WTC11 (cell line): ENCODE results near the gene BANF2.

Experiments
- AFF4 ChIP-seq: sonication (generic); formaldehyde crosslinking; IDR thresholded peaks from 2 replicates; pipeline ENCODE4 v1.8.1; 2023; ENCODE audit warnings: mild to moderate bottlenecking, missing genetic modification reagents, borderline replicate concordance
- JUN ChIP-seq: sonication (generic); formaldehyde crosslinking; IDR thresholded peaks from 2 replicates; pipeline ENCODE4 v1.8.0; 2023; ENCODE audit warnings: mild to moderate bottlenecking, missing genetic modification reagents
- NFE2L1 ChIP-seq: sonication (generic); formaldehyde crosslinking; IDR thresholded peaks from 2 replicates; pipeline ENCODE4 v1.8.1; 2023; ENCODE audit warnings: missing genetic modification reagents
- SP1 ChIP-seq: sonication (generic); formaldehyde crosslinking; conservative IDR thresholded peaks from 2 replicates; pipeline ENCODE4 v1.8.1; 2022; ENCODE audit warnings: missing genetic modification reagents
- ZNF317 ChIP-seq: sonication (generic); formaldehyde crosslinking; IDR thresholded peaks from 2 replicates; pipeline ENCODE4 v1.8.1; 2023; ENCODE audit warnings: low read depth, mild to moderate bottlenecking, moderate library complexity, missing genetic modification reagents, borderline replicate concordance
- TF ChIP-seq, protein P1 (sequence below): fragments of 200-600 bp; IDR thresholded peaks from 2 replicates; pipeline ENCODE4 v1.8.0; 2022; ENCODE audit warnings: antibody characterized with exemption

- TF ChIP-seq SP1 (CRISPR knock-in tag) (no peak), JUN (CRISPR knock-in tag) (no peak), AFF4 (no peak), NFE2L1 (no peak), ZNF317 (CRISPR knock-in tag) (no peak)
- TF ChIP-seq, protein P1, sequence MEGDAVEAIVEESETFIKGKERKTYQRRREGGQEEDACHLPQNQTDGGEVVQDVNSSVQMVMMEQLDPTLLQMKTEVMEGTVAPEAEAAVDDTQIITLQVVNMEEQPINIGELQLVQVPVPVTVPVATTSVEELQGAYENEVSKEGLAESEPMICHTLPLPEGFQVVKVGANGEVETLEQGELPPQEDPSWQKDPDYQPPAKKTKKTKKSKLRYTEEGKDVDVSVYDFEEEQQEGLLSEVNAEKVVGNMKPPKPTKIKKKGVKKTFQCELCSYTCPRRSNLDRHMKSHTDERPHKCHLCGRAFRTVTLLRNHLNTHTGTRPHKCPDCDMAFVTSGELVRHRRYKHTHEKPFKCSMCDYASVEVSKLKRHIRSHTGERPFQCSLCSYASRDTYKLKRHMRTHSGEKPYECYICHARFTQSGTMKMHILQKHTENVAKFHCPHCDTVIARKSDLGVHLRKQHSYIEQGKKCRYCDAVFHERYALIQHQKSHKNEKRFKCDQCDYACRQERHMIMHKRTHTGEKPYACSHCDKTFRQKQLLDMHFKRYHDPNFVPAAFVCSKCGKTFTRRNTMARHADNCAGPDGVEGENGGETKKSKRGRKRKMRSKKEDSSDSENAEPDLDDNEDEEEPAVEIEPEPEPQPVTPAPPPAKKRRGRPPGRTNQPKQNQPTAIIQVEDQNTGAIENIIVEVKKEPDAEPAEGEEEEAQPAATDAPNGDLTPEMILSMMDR: no peak
These were observed 12.0 kb upstream of the BANF2 start for GRCh38 chr20:17687800-17688199.
